Liver (tissue), 9 donors: Measurements from ENCODE around the gene TMEM191C. TPM values are rescaled to one million over a fixed set of nuclear protein-coding genes. Genes with fewer than 3 reads are reported as not detected.

Source experiments
- DNase-seq: peaks from one replicate; pipeline ENCODE4 v3.0.0-alpha.2; 2017; ENCODE audit warnings: low spot score
- H3K27ac ChIP-seq, 2 donors: one replicate each; pipeline ENCODE4 v1.7.0; 2013; ENCODE audit warnings: inconsistent platforms in 2 of 2, low read length in 2 of 2, control low read depth in 1 of 2, low read depth in 1 of 2, mild to moderate bottlenecking in 1 of 2
- H3K27me3 ChIP-seq, 4 donors: one replicate each; pipeline versions ENCODE4 v1.6.1 to v1.7.0; 2013; ENCODE audit warnings: low read length in 3 of 4, inconsistent platforms in 1 of 4, mild to moderate bottlenecking in 1 of 4, moderate library complexity in 1 of 4; ENCODE audit not compliant: control insufficient read depth in 4 of 4, insufficient read depth in 4 of 4
- H3K36me3 ChIP-seq, 4 donors: one replicate each; pipeline versions ENCODE4 v1.6.1 to v1.7.0; 2013; ENCODE audit warnings: low read length in 3 of 4, mild to moderate bottlenecking in 3 of 4, low read depth in 1 of 4, moderate library complexity in 1 of 4; ENCODE audit not compliant: control insufficient read depth in 4 of 4, insufficient read depth in 3 of 4
- H3K4me1 ChIP-seq, 4 donors: one replicate each; pipeline versions ENCODE4 v1.6.1 to v1.7.0; 2013; ENCODE audit warnings: low read length in 3 of 4, mild to moderate bottlenecking in 3 of 4, moderate library complexity in 1 of 4; ENCODE audit not compliant: control insufficient read depth in 4 of 4, insufficient read depth in 4 of 4
- H3K4me3 ChIP-seq, 3 donors: one replicate each; pipeline versions ENCODE4 v1.6.1 to v1.7.0; 2013; ENCODE audit warnings: low read length in 3 of 3, control low read depth in 1 of 3, low read depth in 1 of 3, mild to moderate bottlenecking in 1 of 3
- H3K9ac ChIP-seq, 2 donors: one replicate each; pipeline ENCODE4 v1.7.0; 2013; ENCODE audit warnings: low read length in 2 of 2, mild to moderate bottlenecking in 2 of 2, moderate library complexity in 2 of 2, control low read depth in 1 of 2, low read depth in 1 of 2
- H3K9me3 ChIP-seq, 4 donors: one replicate each; pipeline versions ENCODE4 v1.6.1 to v1.7.0; 2013; ENCODE audit warnings: low read length in 3 of 4; ENCODE audit not compliant: control insufficient read depth in 4 of 4
- EGR1 ChIP-seq, 2 donors: IDR thresholded peaks; 2 replicates each; pipeline ENCODE4 v1.6.1; 2016 to 2018; ENCODE audit warnings: antibody characterized with exemption in 2 of 2, low read depth in 2 of 2
- FOXA1 ChIP-seq: IDR thresholded peaks from 2 replicates; pipeline ENCODE4 v1.6.1; 2016; ENCODE audit warnings: antibody characterized with exemption
- FOXA2 ChIP-seq: IDR thresholded peaks from 2 replicates; pipeline ENCODE4 v1.6.1; 2016; ENCODE audit warnings: antibody characterized with exemption
- HNF4A ChIP-seq, 2 donors: conservative IDR thresholded peaks; 2 replicates each; pipeline ENCODE4 v1.6.1; 2016; ENCODE audit warnings: antibody characterized with exemption in 2 of 2, mild to moderate bottlenecking in 2 of 2
- HNF4G ChIP-seq: IDR thresholded peaks from 2 replicates; pipeline ENCODE4 v1.6.1; 2016; ENCODE audit warnings: antibody characterized with exemption
- JUND ChIP-seq, 2 donors: IDR thresholded peaks; 2 replicates each; pipeline ENCODE4 v1.6.1; 2016; ENCODE audit warnings: antibody characterized with exemption in 2 of 2
- NR2F2 ChIP-seq: IDR thresholded peaks from 2 replicates; pipeline ENCODE4 v1.6.1; 2016; ENCODE audit warnings: antibody characterized with exemption
- RAD21 ChIP-seq, 2 donors: IDR thresholded peaks; 2 replicates each; pipeline ENCODE4 v1.6.1; 2016; ENCODE audit warnings: antibody characterized with exemption in 2 of 2, mild to moderate bottlenecking in 2 of 2
- REST ChIP-seq: IDR thresholded peaks from 2 replicates; pipeline ENCODE4 v1.6.1; 2016; ENCODE audit warnings: antibody characterized with exemption, mild to moderate bottlenecking
- RXRA ChIP-seq, 2 donors: IDR thresholded peaks; 2 replicates each; pipeline ENCODE4 v1.6.1; 2017 to 2018; ENCODE audit warnings: antibody characterized with exemption in 2 of 2, mild to moderate bottlenecking in 1 of 2
- SP1 ChIP-seq: IDR thresholded peaks from 2 replicates; pipeline ENCODE4 v1.6.1; 2018; ENCODE audit warnings: antibody characterized with exemption, mild to moderate bottlenecking
- TAF1 ChIP-seq: conservative IDR thresholded peaks from 2 replicates; pipeline ENCODE4 v1.6.1; 2016; ENCODE audit warnings: antibody characterized with exemption, mild to moderate bottlenecking
- YY1 ChIP-seq: IDR thresholded peaks from 2 replicates; pipeline ENCODE4 v1.6.1; 2016; ENCODE audit warnings: antibody characterized with exemption, mild to moderate bottlenecking
- ZBTB33 ChIP-seq: IDR thresholded peaks from 2 replicates; pipeline ENCODE4 v1.6.1; 2016; ENCODE audit warnings: antibody characterized with exemption
- WGBS: extraction: QIAGEN DNeasy Blood & Tissue Kit; methylation state at CpG from one replicate; pipeline ENCODE4 v1.1.7; 2013; 5-methylcytosine and 5-hydroxymethylcytosine counted together
- polyA plus RNA-seq, 2 donors: library from polyadenylated mRNA; stranded (reverse) in 1 of 2; unstranded in 1 of 2; fragments of 200-250 nt in 1 of 2; fragments of >200 nt in 1 of 2; fragmentation: Nextera tagmentation in 1 of 2; extraction: Ambion mirVana in 1 of 2; gene quantifications; one replicate each; pipeline versions ENCODE4 v1.2.1 to v1.2.3, GENCODE V29; 2013 to 2015
- total RNA-seq, 2 donors: library from RNA; depleted of rRNA; stranded (reverse); fragments of >200 nt; gene quantifications; one replicate each; pipeline ENCODE4 v1.2.3, GENCODE V29; 2014
- TF ChIP-seq, protein P1 (sequence below): fragments of 150-350 bp; IDR thresholded peaks from 2 replicates; pipeline ENCODE4 v1.5.1; 2017; ENCODE audit warnings: improper control_type of control experiment, low read depth, low read length; ENCODE audit not compliant: missing input control
- TF ChIP-seq, protein P2 (sequence below): IDR thresholded peaks from 2 replicates; pipeline ENCODE4 v1.6.1; 2016; ENCODE audit warnings: antibody characterized with exemption
- TF ChIP-seq, protein P3 (sequence below): IDR thresholded peaks from 2 replicates; pipeline ENCODE4 v1.6.1; 2016; ENCODE audit warnings: antibody characterized with exemption
- donor health status: healthy.
- donor health status: healthy.
- donor health status: healthy.
- donor health status: healthy.
- donor health status: healthy.

Gene TMEM191C
- total and polyA plus RNA-seq, 4 donors = 0.25 to 1.8 (median 0.42) TPM; not detected in 1

DNA sequence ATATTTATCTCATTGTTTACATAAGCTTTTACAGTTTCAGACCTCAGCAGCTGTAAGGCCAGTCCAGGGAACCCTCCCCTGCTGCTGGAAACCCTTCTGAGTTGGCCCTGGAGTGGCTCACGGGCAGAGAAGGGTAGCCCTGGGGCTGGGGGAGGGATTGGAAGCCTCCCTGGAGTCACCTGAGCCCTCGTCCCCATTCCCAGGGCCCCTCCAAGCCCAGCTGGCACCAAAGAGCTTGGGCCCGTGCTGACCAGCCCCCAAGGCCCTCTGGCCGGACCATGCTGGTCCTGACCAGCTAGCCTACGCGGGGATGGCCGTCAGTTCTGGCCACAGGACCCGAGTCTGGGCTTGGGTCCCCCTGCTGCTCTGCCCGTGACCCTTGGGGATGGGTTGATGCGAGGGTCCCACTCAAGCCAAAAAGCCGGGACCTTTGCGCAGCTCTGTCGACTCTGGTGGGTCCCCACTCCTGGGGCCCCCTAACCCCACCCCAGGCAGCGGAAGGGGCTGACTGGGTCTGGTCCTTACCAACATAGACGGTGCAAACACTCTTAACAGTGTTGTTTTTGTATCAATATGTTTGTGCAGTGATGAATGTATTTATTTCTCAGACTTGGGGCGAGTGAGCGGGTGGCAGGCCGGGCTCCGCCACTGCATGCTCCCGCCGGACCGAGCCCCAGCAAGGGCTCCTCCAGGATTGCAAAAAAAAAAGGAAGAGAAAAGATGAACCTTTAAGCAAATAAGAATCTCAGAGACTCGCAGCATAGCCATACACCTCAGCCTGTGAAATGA is 17.5 kb upstream of the TMEM191C start:
- H3K4me1 ChIP-seq = no peaks in the 10 kb centered on the region
- H3K9me3 ChIP-seq = no peaks in the 10 kb centered on the region
- H3K9ac ChIP-seq = no peak overlapping the region
- H3K4me3 ChIP-seq = no peak overlapping the region
- WGBS = 96% methylated on average over 23 of the region's 23 CpGs
- H3K36me3 ChIP-seq = peaks cover 3 to 14% (median 7%) of the 10 kb centered on the region in 4 donors
- TF ChIP-seq REST (no peak), HNF4A (conservative IDR thresholded peaks at IDR 0.05) (no peak), ZBTB33 (no peak), FOXA2 (no peak), RAD21 (IDR thresholded peaks at IDR 0.05) (no peak), HNF4G (no peak), NR2F2 (no peak), YY1 (no peak), FOXA1 (no peak), EGR1 (IDR thresholded peaks at IDR 0.05; ENCODE audit: low read depth in 2 of 2) (no peak), RXRA (IDR thresholded peaks at IDR 0.05) (no peak), SP1 (no peak), JUND (IDR thresholded peaks at IDR 0.05) (no peak)
- TF ChIP-seq, protein P1, sequence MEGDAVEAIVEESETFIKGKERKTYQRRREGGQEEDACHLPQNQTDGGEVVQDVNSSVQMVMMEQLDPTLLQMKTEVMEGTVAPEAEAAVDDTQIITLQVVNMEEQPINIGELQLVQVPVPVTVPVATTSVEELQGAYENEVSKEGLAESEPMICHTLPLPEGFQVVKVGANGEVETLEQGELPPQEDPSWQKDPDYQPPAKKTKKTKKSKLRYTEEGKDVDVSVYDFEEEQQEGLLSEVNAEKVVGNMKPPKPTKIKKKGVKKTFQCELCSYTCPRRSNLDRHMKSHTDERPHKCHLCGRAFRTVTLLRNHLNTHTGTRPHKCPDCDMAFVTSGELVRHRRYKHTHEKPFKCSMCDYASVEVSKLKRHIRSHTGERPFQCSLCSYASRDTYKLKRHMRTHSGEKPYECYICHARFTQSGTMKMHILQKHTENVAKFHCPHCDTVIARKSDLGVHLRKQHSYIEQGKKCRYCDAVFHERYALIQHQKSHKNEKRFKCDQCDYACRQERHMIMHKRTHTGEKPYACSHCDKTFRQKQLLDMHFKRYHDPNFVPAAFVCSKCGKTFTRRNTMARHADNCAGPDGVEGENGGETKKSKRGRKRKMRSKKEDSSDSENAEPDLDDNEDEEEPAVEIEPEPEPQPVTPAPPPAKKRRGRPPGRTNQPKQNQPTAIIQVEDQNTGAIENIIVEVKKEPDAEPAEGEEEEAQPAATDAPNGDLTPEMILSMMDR = no peak
- no peak for DNase-seq
- H3K27me3 ChIP-seq = no peaks in the 10 kb centered on the region
- H3K27ac ChIP-seq = no peak overlapping the region

GRCh38 chr22:21450320-21450831 is 16.8 kb upstream of the TMEM191C start:
- no peak overlapping the region for H3K27ac ChIP-seq
- no peak for DNase-seq
- no peak for TF ChIP-seq TAF1
- TF ChIP-seq RAD21 (IDR thresholded peaks at IDR 0.05) = no peak
- TF ChIP-seq NR2F2 = no peak
- TF ChIP-seq, protein P2, sequence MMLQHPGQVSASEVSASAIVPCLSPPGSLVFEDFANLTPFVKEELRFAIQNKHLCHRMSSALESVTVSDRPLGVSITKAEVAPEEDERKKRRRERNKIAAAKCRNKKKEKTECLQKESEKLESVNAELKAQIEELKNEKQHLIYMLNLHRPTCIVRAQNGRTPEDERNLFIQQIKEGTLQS = no peak
- TF ChIP-seq YY1 = no peak
- no peak for TF ChIP-seq ZBTB33
- TF ChIP-seq JUND (IDR thresholded peaks at IDR 0.05) = no peak
- TF ChIP-seq EGR1 (IDR thresholded peaks at IDR 0.05; ENCODE audit: low read depth in 2 of 2) = no peak
- no peak for TF ChIP-seq FOXA2
- no peak for TF ChIP-seq REST
- TF ChIP-seq, protein P3, sequence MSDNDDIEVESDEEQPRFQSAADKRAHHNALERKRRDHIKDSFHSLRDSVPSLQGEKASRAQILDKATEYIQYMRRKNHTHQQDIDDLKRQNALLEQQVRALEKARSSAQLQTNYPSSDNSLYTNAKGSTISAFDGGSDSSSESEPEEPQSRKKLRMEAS = no peak
- no peak for TF ChIP-seq FOXA1

More at GRCh38 chr22:21450320-21450831, 16.8 kb upstream of the TMEM191C start:
- WGBS = 89% methylated on average over 19 of the region's 19 CpGs
- Histone ChIP-seq H3K9me3 (no peaks in the 10 kb centered on the region), H3K9ac (no peak overlapping the region), H3K36me3 (peaks cover 3 to 12% (median 5%) of the 10 kb centered on the region in 4 donors), H3K4me3 (no peak overlapping the region), H3K4me1 (peaks cover 0 to 3% (median under 1%) of the 10 kb centered on the region in 4 donors), H3K27me3 (no peaks in the 10 kb centered on the region)
